GM23338 (cell line): ENCODE results near the gene ZCCHC9. TPM values are rescaled to one million over a fixed set of nuclear protein-coding genes. Genes with fewer than 3 reads are reported as not detected.

Experiments
- ATAC-seq: fragments of 200-7000 bp; cut with Tn5 transposase; 3 replicates; pipeline ENCODE4 v1.9.1; 2020
- DNase-seq: peaks from one replicate; pipeline ENCODE4 v3.0.0-alpha.2; 2015; ENCODE audit warnings: low spot score
- H2AFZ ChIP-seq: fragments of 200-600 bp; sonication (generic); 2 replicates; pipeline ENCODE4 v1.8.0; 2016; ENCODE audit warnings: antibody characterized with exemption, mild to moderate bottlenecking, moderate library complexity
- H3F3A ChIP-seq: fragments of 200-600 bp; sonication (generic); replicated peaks from 2 replicates; pipeline ENCODE4 v1.8.0; 2017; ENCODE audit warnings: antibody characterized with exemption, mixed run types, low read depth
- H3K27ac ChIP-seq: fragments of 200-600 bp; sonication (generic); 2 replicates; pipeline ENCODE4 v1.6.1; 2016; ENCODE audit warnings: low read depth
- H3K27me3 ChIP-seq: fragments of 200-600 bp; sonication (generic); 2 replicates; pipeline ENCODE4 v1.8.0; 2016; ENCODE audit warnings: mild to moderate bottlenecking, mixed run types, moderate library complexity; ENCODE audit not compliant: insufficient read depth
- H3K36me3 ChIP-seq: fragments of 200-600 bp; sonication (generic); 2 replicates; pipeline ENCODE4 v1.8.0; 2016; ENCODE audit warnings: mild to moderate bottlenecking; ENCODE audit not compliant: insufficient read depth
- H3K4me1 ChIP-seq: fragments of 200-600 bp; sonication (generic); 2 replicates; pipeline ENCODE4 v1.8.0; 2016; ENCODE audit warnings: mild to moderate bottlenecking, moderate library complexity; ENCODE audit not compliant: insufficient read depth
- H3K4me2 ChIP-seq: fragments of 200-600 bp; sonication (generic); 2 replicates; pipeline ENCODE4 v1.7.1; 2017; ENCODE audit warnings: mixed run types
- H3K4me3 ChIP-seq: fragments of 200-600 bp; sonication (generic); 2 replicates; pipeline ENCODE4 v1.6.1; 2016; ENCODE audit warnings: mixed run types
- H3K79me2 ChIP-seq: fragments of 200-600 bp; sonication (generic); replicated peaks from 2 replicates; pipeline ENCODE4 v1.8.0; 2017; ENCODE audit warnings: mild to moderate bottlenecking; ENCODE audit not compliant: insufficient read depth
- H3K9me2 ChIP-seq: fragments of 200-600 bp; sonication (generic); 2 replicates; pipeline ENCODE4 v1.8.0; 2017; ENCODE audit not compliant: insufficient read depth
- H4K20me1 ChIP-seq: fragments of 200-600 bp; sonication (generic); replicated peaks from 2 replicates; pipeline ENCODE4 v1.8.0; 2017; ENCODE audit warnings: mild to moderate bottlenecking; ENCODE audit not compliant: insufficient read depth
- H3K27ac Mint-ChIP-seq: 2 replicates; pipeline ENCODE4 v1.8.0; 2020; ENCODE audit warnings: inconsistent platforms, mild to moderate bottlenecking, moderate library complexity, mixed read lengths
- H3K27me3 Mint-ChIP-seq: 3 replicates; pipeline ENCODE4 v1.8.0; 2022; ENCODE audit warnings: low read depth, mild to moderate bottlenecking, moderate library complexity, mixed read lengths, inconsistent platforms; ENCODE audit not compliant: insufficient read depth, poor library complexity
- H3K36me3 Mint-ChIP-seq: 3 replicates; pipeline ENCODE4 v1.8.0; 2021; ENCODE audit warnings: low read depth, mild to moderate bottlenecking, inconsistent platforms, moderate library complexity, mixed read lengths
- H3K4me1 Mint-ChIP-seq: 3 replicates; pipeline ENCODE4 v1.8.0; 2020; ENCODE audit warnings: mild to moderate bottlenecking, inconsistent platforms, mixed read lengths
- H3K4me3 Mint-ChIP-seq: 3 replicates; pipeline ENCODE4 v1.8.0; 2021; ENCODE audit warnings: moderate library complexity, mild to moderate bottlenecking, inconsistent platforms, mixed read lengths
- H3K9me3 Mint-ChIP-seq: 3 replicates; pipeline ENCODE4 v1.8.0; 2020; ENCODE audit warnings: moderate library complexity, mild to moderate bottlenecking, inconsistent platforms, mixed read lengths
- CREB1 ChIP-seq: fragments of 250-450 bp; sonication (Bioruptor Pico); IDR thresholded peaks from 2 replicates; pipeline ENCODE4 v1.5.0; 2020; ENCODE audit warnings: low read depth, mild to moderate bottlenecking, moderate library complexity
- CTCF ChIP-seq, 2 experiments: fragments of 200-600 bp in 1 of 2; sonication (generic) in 1 of 2; conservative IDR thresholded peaks; 2 replicates each; pipeline versions ENCODE4 v1.5.1 to v1.6.1; 2016 to 2017; ENCODE audit warnings: antibody characterized with exemption in 2 of 2, low read depth in 2 of 2, mild to moderate bottlenecking in 2 of 2, moderate library complexity in 1 of 2
- ETS1 ChIP-seq: IDR thresholded peaks from 2 replicates; pipeline ENCODE4 v1.6.1; 2016; ENCODE audit warnings: antibody characterized with exemption
- EZH2 ChIP-seq: fragments of 200-600 bp; sonication (generic); IDR thresholded peaks from one replicate; pipeline ENCODE4 v1.8.0; 2017; ENCODE audit warnings: antibody characterized with exemption, mild to moderate bottlenecking, low read depth; ENCODE audit not compliant: unreplicated experiment
- EZH2phosphoT487 ChIP-seq: fragments of 200-600 bp; sonication (generic); IDR thresholded peaks from one replicate; pipeline ENCODE4 v1.8.1; 2018; ENCODE audit warnings: antibody characterized with exemption; ENCODE audit not compliant: unreplicated experiment
- JUNB ChIP-seq: IDR thresholded peaks from one replicate; pipeline ENCODE4 v1.6.1; 2016; ENCODE audit warnings: antibody characterized with exemption; ENCODE audit not compliant: unreplicated experiment
- NANOG ChIP-seq: IDR thresholded peaks from 2 replicates; pipeline ENCODE4 v1.6.1; 2016; ENCODE audit warnings: antibody characterized with exemption, borderline replicate concordance
- POLR2AphosphoS5 ChIP-seq: IDR thresholded peaks from 2 replicates; pipeline ENCODE4 v1.6.1; 2016; ENCODE audit warnings: antibody characterized with exemption, low read depth
- REST ChIP-seq: IDR thresholded peaks from one replicate; pipeline ENCODE4 v1.6.1; 2018; ENCODE audit warnings: antibody characterized with exemption; ENCODE audit not compliant: unreplicated experiment
- STAT1 ChIP-seq: IDR thresholded peaks from one replicate; pipeline ENCODE4 v1.6.1; 2016; ENCODE audit warnings: antibody characterized with exemption; ENCODE audit not compliant: unreplicated experiment
- ZNF114 ChIP-seq: fragments of 250-450 bp; sonication (Bioruptor Pico); IDR thresholded peaks from 2 replicates; pipeline ENCODE4 v1.5.0; 2020; ENCODE audit warnings: mild to moderate bottlenecking, moderate library complexity
- ZNF331 ChIP-seq: fragments of 250-450 bp; sonication (Bioruptor Pico); IDR thresholded peaks from 2 replicates; pipeline ENCODE4 v1.5.0; 2020; ENCODE audit warnings: low read depth, mild to moderate bottlenecking, moderate library complexity
- polyA plus RNA-seq: library from polyadenylated mRNA; unstranded; fragments of >200 nt; fragmentation: Nextera tagmentation; extraction: Ambion mirVana; gene quantifications from 2 replicates; pipeline ENCODE4 v1.2.1, GENCODE V29; 2016
- total RNA-seq: library from RNA; depleted of rRNA; stranded (reverse); fragments of >200 nt; shearing (Covaris generic); gene quantifications from 2 replicates; pipeline ENCODE4 v1.2.3, GENCODE V29; 2014

ZCCHC9 gene
- total and polyA plus RNA-seq, 2 experiments from 2014 or later, result 31.1 to 48.7 TPM

- no peak for TF ChIP-seq ZNF114
- TF ChIP-seq ZNF331 (CRISPR knock-in tag), result no peak
- no peak for TF ChIP-seq CTCF (conservative IDR thresholded peaks at IDR 0.05; ENCODE audit: low read depth in 2 of 2)
- no peak for TF ChIP-seq POLR2AphosphoS5
- no peak for TF ChIP-seq NANOG
- no peak for TF ChIP-seq EZH2phosphoT487
- no peaks in the 10 kb centered on the region for H3K9me3 Mint-ChIP-seq
- Histone ChIP-seq H4K20me1 (no peaks in the 10 kb centered on the region), H3K4me1 (peaks cover 11% of the 10 kb centered on the region), H3K27ac (peak overlapping the region; percentile 76), H3K4me3 (no peak overlapping the region), H3K9me2 (no peaks in the 10 kb centered on the region), H3K4me2 (0 out of 2 replicates have a peak overlapping the region, but pooled peaks have one; percentile 15), H3K79me2 (no peaks in the 10 kb centered on the region), H3K36me3 (0 out of 2 replicates have a peak, but pooled peaks cover 13% of the 10 kb centered on the region), H2AFZ (no peak overlapping the region), H3F3A (no peaks in the 10 kb centered on the region), H3K27me3 (no peaks in the 10 kb centered on the region)
- peaks cover 2% of the 10 kb centered on the region for H3K27me3 Mint-ChIP-seq
- no peak overlapping the region for H3K4me3 Mint-ChIP-seq
- H3K4me1 Mint-ChIP-seq, result peaks cover 19% of the 10 kb centered on the region
- DNase-seq (no peak), ATAC-seq (no peak)
- no peak overlapping the region; the same call in 1 of the 2 replicates for H3K27ac Mint-ChIP-seq
- H3K36me3 Mint-ChIP-seq, result peaks cover 9% of the 10 kb centered on the region; the same call in 1 of the 3 replicates
These were observed 14.4 kb downstream of the ZCCHC9 start for GRCh38 chr5:81315830-81316229.

GRCh38 chr5:81316571-81316970, 15.2 kb downstream of the ZCCHC9 start:
- Histone ChIP-seq H3K9me2 (no peaks in the 10 kb centered on the region), H3K4me3 (no peak overlapping the region), H3K79me2 (no peaks in the 10 kb centered on the region), H3K27me3 (no peaks in the 10 kb centered on the region), H3K36me3 (0 out of 2 replicates have a peak, but pooled peaks cover 13% of the 10 kb centered on the region), H3K27ac (no peak overlapping the region), H3F3A (no peaks in the 10 kb centered on the region), H4K20me1 (no peaks in the 10 kb centered on the region), H3K4me1 (peaks cover 11% of the 10 kb centered on the region), H2AFZ (no peak overlapping the region), H3K4me2 (0 out of 2 replicates have a peak overlapping the region, but pooled peaks have one; percentile 15)
- no peak overlapping the region for H3K27ac Mint-ChIP-seq
- H3K4me3 Mint-ChIP-seq, result no peak overlapping the region
- no peaks in the 10 kb centered on the region for H3K9me3 Mint-ChIP-seq
- no peak for ATAC-seq
- DNase-seq, result no peak
- peaks cover 19% of the 10 kb centered on the region for H3K4me1 Mint-ChIP-seq
- H3K27me3 Mint-ChIP-seq, result peaks cover 2% of the 10 kb centered on the region
- peaks cover 9% of the 10 kb centered on the region; the same call in 1 of the 3 replicates for H3K36me3 Mint-ChIP-seq
- TF ChIP-seq CTCF (conservative IDR thresholded peaks at IDR 0.05; ENCODE audit: low read depth in 2 of 2) (no peak), STAT1 (no peak), JUNB (no peak), ZNF114 (no peak), REST (no peak), ETS1 (no peak), ZNF331 (CRISPR knock-in tag) (no peak), EZH2 (no peak), CREB1 (no peak)
